ENCODE results near the gene TMOD4.

DNA sequence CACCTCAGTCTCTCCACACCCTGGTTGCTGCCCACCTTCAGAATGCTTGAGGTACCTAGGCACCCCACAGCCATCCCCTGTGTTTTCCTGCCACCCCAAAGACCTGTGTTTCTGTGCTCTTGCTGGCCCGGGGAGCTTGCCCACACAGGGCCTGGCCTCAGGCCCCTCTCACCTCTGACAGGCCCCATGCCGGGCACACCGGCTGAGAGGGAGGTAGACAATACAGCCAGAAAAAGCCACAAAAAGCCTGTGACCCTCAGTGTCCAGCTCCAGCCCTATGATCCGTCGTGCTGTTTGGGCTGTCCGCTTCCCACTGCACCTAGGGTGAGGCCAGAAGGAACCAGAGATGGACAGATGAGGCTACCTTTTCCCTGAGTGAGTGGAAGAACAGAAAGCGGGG, 40.8 kb downstream of the TMOD4 start:
- TF ChIP-seq, protein P1, sequence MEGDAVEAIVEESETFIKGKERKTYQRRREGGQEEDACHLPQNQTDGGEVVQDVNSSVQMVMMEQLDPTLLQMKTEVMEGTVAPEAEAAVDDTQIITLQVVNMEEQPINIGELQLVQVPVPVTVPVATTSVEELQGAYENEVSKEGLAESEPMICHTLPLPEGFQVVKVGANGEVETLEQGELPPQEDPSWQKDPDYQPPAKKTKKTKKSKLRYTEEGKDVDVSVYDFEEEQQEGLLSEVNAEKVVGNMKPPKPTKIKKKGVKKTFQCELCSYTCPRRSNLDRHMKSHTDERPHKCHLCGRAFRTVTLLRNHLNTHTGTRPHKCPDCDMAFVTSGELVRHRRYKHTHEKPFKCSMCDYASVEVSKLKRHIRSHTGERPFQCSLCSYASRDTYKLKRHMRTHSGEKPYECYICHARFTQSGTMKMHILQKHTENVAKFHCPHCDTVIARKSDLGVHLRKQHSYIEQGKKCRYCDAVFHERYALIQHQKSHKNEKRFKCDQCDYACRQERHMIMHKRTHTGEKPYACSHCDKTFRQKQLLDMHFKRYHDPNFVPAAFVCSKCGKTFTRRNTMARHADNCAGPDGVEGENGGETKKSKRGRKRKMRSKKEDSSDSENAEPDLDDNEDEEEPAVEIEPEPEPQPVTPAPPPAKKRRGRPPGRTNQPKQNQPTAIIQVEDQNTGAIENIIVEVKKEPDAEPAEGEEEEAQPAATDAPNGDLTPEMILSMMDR (IDR thresholded peaks at IDR 0.05) = no peak
- TF ChIP-seq POLR2A (IDR thresholded peaks at IDR 0.05) = no peak
